KG1 (cell line): ENCODE data around the gene CDH1.

Source experiments
- DNase-seq: peaks from one replicate; lab custom pipeline; 2025; lab: John Stamatoyannopoulos, UW

The CDH1 gene

GRCh38 chr16:68857479-68857878, 120.4 kb downstream of the CDH1 start:
- DNase-seq, result no peak

- DNase-seq, result no peak
These were observed 122.7 kb downstream of the CDH1 start for GRCh38 chr16:68859828-68860227.

- no peak for DNase-seq
These were observed 124.1 kb downstream of the CDH1 start for GRCh38 chr16:68860978-68861892.

GRCh38 chr16:68866933-68867332, 129.8 kb downstream of the CDH1 start:
- DNase-seq, result no peak

GRCh38 chr16:68869492-68870088, 132.5 kb downstream of the CDH1 start:
- DNase-seq, result no peak

- DNase-seq, result no peak
These were observed 136.8 kb downstream of the CDH1 start for GRCh38 chr16:68873635-68874471.

- DNase-seq, result no peak
These were observed 138.8 kb downstream of the CDH1 start for GRCh38 chr16:68875871-68876270.

GRCh38 chr16:68883685-68884084, 146.6 kb downstream of the CDH1 start:
- DNase-seq, result no peak

- DNase-seq, result no peak
These were observed 147.3 kb downstream of the CDH1 start for GRCh38 chr16:68884401-68884800.
